Endothelial cell of umbilical vein (primary cell): ENCODE data around the gene ADARB1. TPM values are rescaled to one million over a fixed set of nuclear protein-coding genes. Genes with fewer than 3 reads are reported as not detected.

Source experiments
- BruUV-seq: library from RNA; stranded (reverse); fragments of 400-500 nt; replicated peaks from 2 replicates; lab custom pipeline; 2021; lab: Mats Ljungman, UMichigan
- CTCF ChIA-PET: fragments of 300-600, 350-600 bp; sonication (Branson Sonifier 250); formaldehyde crosslinking; loops from one replicate; lab custom pipeline; 2021; ENCODE audit warnings: antibody characterized with exemption, inconsistent platforms; lab: Charles Lee
- POLR2A ChIA-PET: fragments of 300-600, 350-600 bp; sonication (Branson Sonifier 250); formaldehyde crosslinking; loops from one replicate; lab custom pipeline; 2021; ENCODE audit warnings: antibody characterized with exemption, inconsistent platforms; lab: Charles Lee
- DNase-seq: peaks from one replicate; pipeline ENCODE4 v3.0.0-alpha.2; 2011; ENCODE audit warnings: low read depth, low spot score
- FAIRE-seq: peaks from 2 replicates; lab custom pipeline; 2011; peaks lifted over from hg19 to GRCh38; lab: Jason Lieb, UNC
- H2AFZ ChIP-seq: 2 replicates; pipeline ENCODE4 v1.6.0; 2012; ENCODE audit warnings: low read depth, low read length, control low read depth, inconsistent platforms
- H3K27ac ChIP-seq: 2 replicates; pipeline ENCODE4 v1.5.1; 2011; ENCODE audit warnings: low read depth, mild to moderate bottlenecking, control low read depth, low read length, moderate library complexity; ENCODE audit not compliant: insufficient read depth
- H3K27me3 ChIP-seq, 2 experiments: 2 replicates each; pipeline versions ENCODE4 v1.6.0 to v1.6.1; 2011; ENCODE audit warnings: low read length in 2 of 2, mixed read lengths in 1 of 2; ENCODE audit not compliant: control insufficient read depth in 2 of 2, insufficient read depth in 2 of 2
- H3K36me3 ChIP-seq, 2 experiments: 2 replicates in 1 of 2; 3 replicates in 1 of 2; pipeline ENCODE4 v1.5.1; 2011; ENCODE audit warnings: low read length in 2 of 2, mild to moderate bottlenecking in 1 of 2, moderate library complexity in 1 of 2; ENCODE audit not compliant: control insufficient read depth in 2 of 2, insufficient read depth in 2 of 2; ENCODE audit errors: extremely low read depth in 1 of 2
- H3K4me1 ChIP-seq: 3 replicates; pipeline ENCODE4 v1.5.1; 2011; ENCODE audit warnings: mild to moderate bottlenecking, low read length; ENCODE audit not compliant: control insufficient read depth, insufficient read depth; ENCODE audit errors: extremely low read depth
- H3K4me2 ChIP-seq: 2 replicates; pipeline ENCODE4 v1.6.1; 2011; ENCODE audit warnings: low read length, control low read depth, mixed read lengths; ENCODE audit not compliant: insufficient read depth
- H3K4me3 ChIP-seq, 3 experiments: fragments of 200-600 bp in 1 of 3; sonication (generic), shearing (Covaris generic) in 1 of 3; replicated peaks in 1 of 3; 2 replicates each; pipeline ENCODE4 v1.5.1; 2011 to 2016; ENCODE audit warnings: control low read depth in 3 of 3, low read length in 3 of 3, mild to moderate bottlenecking in 2 of 3, inconsistent platforms in 1 of 3, low read depth in 1 of 3, moderate library complexity in 1 of 3; ENCODE audit not compliant: insufficient read depth in 1 of 3
- H3K79me2 ChIP-seq: 2 replicates; pipeline ENCODE4 v1.6.0; 2012; ENCODE audit warnings: low read length, inconsistent platforms; ENCODE audit not compliant: control insufficient read depth, insufficient read depth
- H3K9ac ChIP-seq: replicated peaks from 2 replicates; pipeline ENCODE3; 2011; ENCODE audit warnings: low read length, control low read depth; ENCODE audit not compliant: insufficient read depth; ENCODE audit errors: extremely low read depth
- H3K9me1 ChIP-seq: replicated peaks from 3 replicates; pipeline ENCODE4 v1.6.0; 2011; ENCODE audit warnings: mild to moderate bottlenecking, low read length; ENCODE audit not compliant: control insufficient read depth, insufficient read depth; ENCODE audit errors: extremely low read depth
- H3K9me3 ChIP-seq: replicated peaks from 2 replicates; pipeline ENCODE4 v1.5.1; 2012; ENCODE audit warnings: low read length, inconsistent platforms; ENCODE audit not compliant: control insufficient read depth, insufficient read depth
- H4K20me1 ChIP-seq: replicated peaks from 2 replicates; pipeline ENCODE3; 2011; ENCODE audit warnings: mild to moderate bottlenecking, low read length; ENCODE audit not compliant: control insufficient read depth, insufficient read depth; ENCODE audit errors: extremely low read depth
- CTCF ChIP-seq, 2 donors: IDR thresholded peaks; 1 replicate in 1 of 2; 2 replicates in 1 of 2; pipeline ENCODE4 v1.5.1; 2011; ENCODE audit warnings: low read length in 2 of 2, mild to moderate bottlenecking in 2 of 2, moderate library complexity in 2 of 2, control low read depth in 1 of 2, inconsistent platforms in 1 of 2, low read depth in 1 of 2; ENCODE audit not compliant: insufficient read depth in 1 of 2; ENCODE audit errors: extremely low read depth in 1 of 2
- EZH2 ChIP-seq: IDR thresholded peaks from 2 replicates; pipeline ENCODE4 v1.6.1; 2012; ENCODE audit warnings: borderline replicate concordance, low read depth, mild to moderate bottlenecking, moderate library complexity, low read length, inconsistent platforms; ENCODE audit not compliant: severe bottlenecking
- FOS ChIP-seq: IDR thresholded peaks from 2 replicates; pipeline ENCODE4 v1.6.1; 2011; ENCODE audit warnings: mild to moderate bottlenecking, low read length, moderate library complexity, borderline replicate concordance; ENCODE audit not compliant: insufficient read depth
- GATA2 ChIP-seq: IDR thresholded peaks from 2 replicates; pipeline ENCODE4 v1.7.0; 2011; ENCODE audit warnings: low read depth, mild to moderate bottlenecking, moderate library complexity, mixed read lengths, low read length; ENCODE audit not compliant: insufficient read length, insufficient read depth
- JUN ChIP-seq: IDR thresholded peaks from 2 replicates; pipeline ENCODE4 v1.6.1; 2011; ENCODE audit warnings: borderline replicate concordance, low read depth; ENCODE audit not compliant: insufficient read length, insufficient read depth
- MAX ChIP-seq: IDR thresholded peaks from 2 replicates; pipeline ENCODE4 v1.6.1; 2011; ENCODE audit not compliant: insufficient read depth, insufficient read length
- MYC ChIP-seq: IDR thresholded peaks from one replicate; pipeline ENCODE4 v1.6.1; 2011; ENCODE audit warnings: mild to moderate bottlenecking, low read depth, low read length
- POLR2A ChIP-seq: IDR thresholded peaks from 2 replicates; pipeline ENCODE4 v1.6.1; 2012; ENCODE audit warnings: low read depth, mild to moderate bottlenecking, control low read depth, low read length
- POLR2AphosphoS5 ChIP-seq: IDR thresholded peaks from 2 replicates; pipeline ENCODE4 v1.6.1; 2012; ENCODE audit warnings: low read depth, mild to moderate bottlenecking, control low read depth, low read length, moderate library complexity; ENCODE audit not compliant: insufficient read depth
- dilution Hi-C: fragments of 300-500 bp; cut with MboI; formaldehyde crosslinking; loops from one replicate; pipeline ENCODE4 v1.15.0; 2019; ENCODE audit warnings: low sequenced_read_pairs; ENCODE audit not compliant: extremely low pct_ligation_motif_present
- intact Hi-C: fragments of 100-400 bp; cut with micrococcal nuclease; formaldehyde crosslinking; loops from one replicate; pipeline ENCODE4 v1.10.0; 2022
- polyA plus RNA-seq, 4 experiments: library from polyadenylated mRNA; depleted of rRNA in 3 of 4; stranded (reverse) in 3 of 4; unstranded in 1 of 4; fragments of >200 nt; gene quantifications; 2 replicates each; pipeline versions ENCODE4 v1.2.1 to v1.2.3, GENCODE V29; 2011 to 2012; ENCODE audit warnings: missing spikeins in 1 of 4
- total RNA-seq: library from RNA; stranded (reverse); gene quantifications from 2 replicates; pipeline ENCODE4 v1.2.3, GENCODE V29; 2021

Gene ADARB1
- total and polyA plus RNA-seq, 2 donors (not counting 3 experiments of a cell fraction or from before 2014, with no cell fraction given), result 32.5 to 54.3 TPM

GRCh38 chr21:45047257-45047656, 27.1 kb upstream of the ADARB1 start:
- intact Hi-C loops (no loop called here), dilution Hi-C loops (no loop called here)
- no peaks in the 10 kb centered on the region for H3K9me1 ChIP-seq
- no peak overlapping the region for H2AFZ ChIP-seq
- no peak for FAIRE-seq
- no peaks in the 10 kb centered on the region for H3K36me3 ChIP-seq
- ChIA-PET CTCF (interaction anchor here (1.2 kb wide), 1 partner anchor 55 kb away, joined by 4 read pairs; no protein-coding TSS in a partner anchor), POLR2A (no interaction called here)
- no TSS peak for BruUV-seq
- H3K4me1 ChIP-seq, result no peaks in the 10 kb centered on the region
- H3K4me3 ChIP-seq, result no peak overlapping the region
- no peak overlapping the region for H3K9ac ChIP-seq
- H4K20me1 ChIP-seq, result no peaks in the 10 kb centered on the region
- H3K27ac ChIP-seq, result no peak overlapping the region
- TF ChIP-seq MYC, result no peak
- TF ChIP-seq MAX, result no peak
- no peak for TF ChIP-seq CTCF (IDR thresholded peaks at IDR 0.05; ENCODE audit: extremely low read depth in 1 of 2, insufficient read depth in 1 of 2, low read depth in 1 of 2, low read length in 2 of 2)
- TF ChIP-seq POLR2A, result no peak
- H3K9me3 ChIP-seq, result no peaks in the 10 kb centered on the region
- no peak overlapping the region for H3K4me2 ChIP-seq
- no peak for DNase-seq
- H3K27me3 ChIP-seq, result peaks cover 5 to 8% of the 10 kb centered on the region in 2 experiments
- no peaks in the 10 kb centered on the region for H3K79me2 ChIP-seq

- CTCF ChIA-PET, result interaction anchor here (1.2 kb wide), 1 partner anchor 54 kb away, joined by 4 read pairs; no protein-coding TSS in a partner anchor
- Histone ChIP-seq H4K20me1 (no peaks in the 10 kb centered on the region), H3K9me3 (no peaks in the 10 kb centered on the region), H3K4me2 (no peak overlapping the region), H3K79me2 (no peaks in the 10 kb centered on the region), H3K9me1 (no peaks in the 10 kb centered on the region), H3K4me3 (no peak overlapping the region), H2AFZ (no peak overlapping the region), H3K36me3 (no peaks in the 10 kb centered on the region), H3K9ac (no peak overlapping the region), H3K27ac (no peak overlapping the region), H3K27me3 (peaks cover 5 to 8% of the 10 kb centered on the region in 2 experiments), H3K4me1 (no peaks in the 10 kb centered on the region)
- FAIRE-seq (no peak), DNase-seq (no peak)
- TF ChIP-seq POLR2A (no peak), GATA2 (no peak), FOS (no peak), MAX (no peak), EZH2 (no peak), JUN (no peak), MYC (no peak), POLR2AphosphoS5 (no peak)
- intact Hi-C loops (no loop called here), dilution Hi-C loops (no loop called here)
- no TSS peak for BruUV-seq
- POLR2A ChIA-PET, result no interaction called here
Observed at GRCh38 chr21:45048026-45048698, 26.2 kb upstream of the ADARB1 start.
